PC-9 (cell line): ENCODE data around the gene SMCHD1.

Experiments
- CTCF ChIP-seq: fragments of 200-600 bp; sonication (generic); conservative IDR thresholded peaks from 2 replicates; pipeline ENCODE4 v1.6.1; 2017; ENCODE audit warnings: mixed run types, antibody characterized with exemption, mild to moderate bottlenecking, moderate library complexity
- EZH2 ChIP-seq: fragments of 200-600 bp; sonication (generic); IDR thresholded peaks from 2 replicates; pipeline ENCODE4 v1.8.0; 2017; ENCODE audit warnings: antibody characterized with exemption, low read depth

GRCh38 chr18:2627821-2628276 lies 27.7 kb upstream of the SMCHD1 start:
- TF ChIP-seq CTCF (no peak), EZH2 (no peak)
